ENCODE measurements around the gene PTGFRN. TPM values are rescaled to one million over a fixed set of nuclear protein-coding genes. Genes with fewer than 3 reads are reported as not detected.
A peak's percentile ranks its signal among the peaks of the same experiment; 100 is the strongest.

PTGFRN gene
- total and polyA plus RNA-seq, 2 of the 8 experiments (the other 6 are each of a cell fraction or from before 2014, with no cell fraction given): 13.0 to 32.6 TPM

- Histone ChIP-seq H3K4me1 (replicated peaks in 1 of 4; ENCODE audit: control insufficient read depth in 3 of 4, insufficient read depth in 4 of 4, low read length in 3 of 4) (peaks cover 0 to 8% (median 4%) of the 10 kb centered on the region in 4 experiments; a peak in 3 of 7 replicates), H3K18ac (ENCODE audit: extremely low read depth, low read length) (no peak overlapping the region), H3K9ac (replicated peaks in 1 of 4; ENCODE audit: extremely low read depth in 1 of 4, low read depth in 3 of 4, low read length in 3 of 4) (no peak overlapping the region), H3K9me3 (ENCODE audit: insufficient read depth in 2 of 2, low read depth in 1 of 2, low read length in 1 of 2) (no peaks in the 10 kb centered on the region), H3K27ac (ENCODE audit: low read depth, low read length) (no peak overlapping the region), H4K5ac (ENCODE audit: insufficient read length, low read depth, low read length) (no peak overlapping the region), H2BK12ac (ENCODE audit: low read depth, low read length) (no peak overlapping the region), H2AK5ac (ENCODE audit: low read depth, low read length) (no peak overlapping the region), H3K36me3 (ENCODE audit: control insufficient read depth in 2 of 4, insufficient read depth in 4 of 4, low read length in 3 of 4) (peaks cover 0 to 8% (median 2%) of the 10 kb centered on the region in 4 experiments; a peak in 5 of 8 replicates), H3K23me2 (ENCODE audit: low read depth, low read length) (no peaks in the 10 kb centered on the region; the same call in 1 of the 2 replicates), H3K23ac (ENCODE audit: insufficient read length) (no peak overlapping the region), H3K27me3 (replicated peaks in 1 of 4; ENCODE audit: control insufficient read depth in 3 of 4, extremely low read depth in 1 of 4, insufficient read depth in 3 of 4, low read length in 3 of 4) (no peaks in the 10 kb centered on the region), H3K14ac (ENCODE audit: insufficient read length) (no peak overlapping the region), H3K56ac (replicated peaks; ENCODE audit: insufficient read length, low read depth, low read length) (no peak overlapping the region), H2BK20ac (ENCODE audit: low read length) (no peak overlapping the region), H3K79me1 (ENCODE audit: low read depth, low read length) (peaks cover 2% of the 10 kb centered on the region; the same call in 1 of the 2 replicates), H2BK120ac (replicated peaks; ENCODE audit: low read depth, low read length) (no peak overlapping the region), H3K4me2 (ENCODE audit: insufficient read depth in 1 of 2, low read depth in 2 of 2, low read length in 2 of 2) (no peak overlapping the region), H4K8ac (ENCODE audit: extremely low read depth, insufficient read depth, low read length) (no peak overlapping the region), H3K4ac (replicated peaks; ENCODE audit: insufficient read length, low read depth, low read length) (no peak overlapping the region), H3K79me2 (ENCODE audit: control insufficient read depth in 1 of 2, insufficient read depth in 2 of 2, low read length in 2 of 2) (no peaks in the 10 kb centered on the region), H4K91ac (replicated peaks; ENCODE audit: insufficient read length, low read length) (no peak overlapping the region), H2BK5ac (ENCODE audit: low read depth, low read length) (no peak overlapping the region), H2AFZ (ENCODE audit: low read length) (no peak overlapping the region), H3K4me3 (ENCODE audit: extremely low read depth in 1 of 4, insufficient read depth in 2 of 4, low read depth in 3 of 4, low read length in 4 of 4) (no peak overlapping the region), H4K20me1 (replicated peaks in 1 of 2; ENCODE audit: control insufficient read depth in 1 of 2, insufficient read depth in 2 of 2, low read length in 2 of 2) (no peaks in the 10 kb centered on the region), H2BK15ac (ENCODE audit: low read length) (no peak overlapping the region)
- no peak for FAIRE-seq
- ChIA-PET POLR2A (ENCODE audit: partially characterized antibody) (no interaction called here), CTCF (ENCODE audit: partially characterized antibody) (interaction anchor here (0.6 to 2.1 kb wide), 8 partner anchors 16 to 1179 kb away, joined by 3 to 6 read pairs (median 3); no protein-coding TSS in a partner anchor)
- DNase-seq (ENCODE audit: low read depth in 1 of 2, low spot score in 2 of 2): peak in 1 of 2 experiments; percentile 32
- 91% methylated on average over 13 of the region's 13 CpGs; no CpG with 5 or more reads in 1 of the 2 experiments for WGBS, 2 experiments (ENCODE audit: extremely low coverage in 1 of 2, insufficient coverage in 1 of 2, insufficient read length in 1 of 2, insufficient replicate concordance in 2 of 2, low coverage in 1 of 2, low lambda C conversion rate in 2 of 2, missing lambda C conversion rate in 1 of 2)
- TF ChIP-seq SIX5 (IDR thresholded peaks at IDR 0.05; ENCODE audit: low read depth, low read length): no peak
- TF ChIP-seq KDM1A (IDR thresholded peaks at IDR 0.05; ENCODE audit: borderline replicate concordance, low read length): no peak
- TF ChIP-seq POLR2A (IDR thresholded peaks at IDR 0.05; ENCODE audit: control extremely low read depth in 1 of 2, low read depth in 2 of 2, low read length in 2 of 2): no peak
- TF ChIP-seq CBX5 (IDR thresholded peaks at IDR 0.05; ENCODE audit: low read depth, low read length): no peak
- no peak for TF ChIP-seq TCF12 (IDR thresholded peaks at IDR 0.05; ENCODE audit: low read depth, low read length)
- no peak for TF ChIP-seq USF2 (IDR thresholded peaks at IDR 0.05; ENCODE audit: low read length)
- no peak for TF ChIP-seq TAF7 (optimal IDR thresholded peaks at IDR 0.05; ENCODE audit: borderline replicate concordance, low read depth, low read length)
- TF ChIP-seq ATF2 (IDR thresholded peaks at IDR 0.05; ENCODE audit: low read length): no peak
- no peak for TF ChIP-seq POLR2AphosphoS5 (IDR thresholded peaks at IDR 0.05; ENCODE audit: low read depth, low read length)
- TF ChIP-seq SUZ12 (IDR thresholded peaks at IDR 0.05; ENCODE audit: low read length): no peak
These were observed 40.9 kb downstream of the PTGFRN start for GRCh38 chr1:116950517-116951199.

Data from H1 (cell line).